Erythroblast (primary cell): ENCODE measurements around the gene CNDP1.
"Not testable (repeated sequence)": the region's sequence is repeated elsewhere in the genome, so short reads cannot be mapped to it uniquely, and the experiment has no call there.

Source experiments
- GATA1 ChIP-seq: IDR thresholded peaks from 2 replicates; pipeline ENCODE4 v1.6.1; 2011; ENCODE audit warnings: low read depth, mild to moderate bottlenecking, control low read depth, low read length, moderate library complexity
- POLR2A ChIP-seq: IDR thresholded peaks from 2 replicates; pipeline ENCODE4 v1.6.1; 2011; ENCODE audit warnings: mild to moderate bottlenecking, low read length

GRCh38 chr18:74500774-74501173 lies 33.5 kb upstream of the CNDP1 start:
- TF ChIP-seq POLR2A, GATA1: not testable (repeated sequence)
